NCI-H82 (cell line): ENCODE measurements around the gene GHR.
A peak's percentile ranks its signal among the peaks of the same experiment; 100 is the strongest.

ENCODE experiments used
- DNase-seq: peaks from one replicate; lab custom pipeline; 2025; lab: John Stamatoyannopoulos, UW

GHR gene

DNA sequence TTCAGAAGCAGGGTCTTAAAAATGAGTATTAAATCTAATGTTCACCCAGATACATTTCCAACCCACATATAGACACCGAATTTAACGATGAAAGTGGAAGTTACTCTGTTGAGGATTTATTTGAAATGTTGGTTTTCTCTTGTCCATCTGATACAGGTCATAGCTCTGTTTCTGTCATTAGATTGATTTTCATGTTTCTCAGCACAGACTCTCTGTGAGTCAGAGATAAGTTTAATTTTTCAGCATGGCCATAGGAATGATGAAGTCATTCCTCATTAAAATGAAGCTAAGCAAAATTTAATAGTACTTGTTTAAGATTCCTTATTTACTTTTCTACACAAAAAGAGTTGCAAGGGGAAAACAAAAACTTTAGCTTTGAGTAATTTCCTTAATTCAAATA is 38.8 kb downstream of the GHR start:
- no peak for DNase-seq

DNA sequence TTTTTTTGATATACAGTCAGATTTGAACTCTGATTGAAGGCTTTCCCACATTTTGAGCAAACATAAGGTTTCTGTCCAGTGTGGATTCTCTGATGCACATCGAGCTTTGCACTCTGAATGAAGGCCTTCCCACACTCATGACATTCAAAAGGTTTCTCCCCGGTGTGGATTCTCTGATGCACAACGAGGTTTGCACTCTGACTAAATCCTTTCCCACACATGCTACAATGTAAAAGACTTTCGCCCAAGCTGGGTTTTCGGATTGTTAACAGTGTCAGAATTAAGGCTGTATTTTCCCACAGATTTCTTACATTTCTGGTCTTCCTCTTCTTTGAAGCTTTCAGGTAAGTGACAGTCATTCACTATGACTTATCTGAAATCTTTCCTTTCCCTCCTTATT is 44.3 kb downstream of the GHR start:
- no peak for DNase-seq

DNA sequence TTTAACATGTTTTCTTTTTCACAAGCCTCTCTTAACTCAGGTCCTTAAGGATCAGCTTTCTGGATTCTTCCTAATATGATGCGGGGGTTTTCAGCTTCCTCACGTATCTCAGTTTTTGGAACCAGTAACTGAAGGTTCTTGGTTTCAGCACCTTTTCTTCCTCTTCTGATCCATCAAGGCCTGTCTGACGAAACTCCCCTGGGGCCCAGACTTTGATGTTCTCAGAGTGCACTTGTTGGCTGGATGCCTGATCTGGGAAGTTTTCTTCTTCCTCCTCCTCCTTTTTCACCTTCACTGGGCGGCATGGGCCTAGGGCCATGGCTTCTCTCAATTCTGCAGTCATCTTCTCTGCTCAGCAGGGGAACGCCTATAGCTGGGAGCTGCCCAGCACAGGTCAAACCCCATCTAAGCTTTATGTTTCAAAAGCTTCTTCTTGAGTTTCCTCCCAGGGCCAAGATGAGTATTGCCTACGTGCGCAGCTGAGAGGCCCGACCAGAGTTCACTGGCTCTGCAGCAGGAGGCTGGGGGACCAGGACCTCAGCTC is 44.8 kb downstream of the GHR start:
- no peak for DNase-seq

DNA sequence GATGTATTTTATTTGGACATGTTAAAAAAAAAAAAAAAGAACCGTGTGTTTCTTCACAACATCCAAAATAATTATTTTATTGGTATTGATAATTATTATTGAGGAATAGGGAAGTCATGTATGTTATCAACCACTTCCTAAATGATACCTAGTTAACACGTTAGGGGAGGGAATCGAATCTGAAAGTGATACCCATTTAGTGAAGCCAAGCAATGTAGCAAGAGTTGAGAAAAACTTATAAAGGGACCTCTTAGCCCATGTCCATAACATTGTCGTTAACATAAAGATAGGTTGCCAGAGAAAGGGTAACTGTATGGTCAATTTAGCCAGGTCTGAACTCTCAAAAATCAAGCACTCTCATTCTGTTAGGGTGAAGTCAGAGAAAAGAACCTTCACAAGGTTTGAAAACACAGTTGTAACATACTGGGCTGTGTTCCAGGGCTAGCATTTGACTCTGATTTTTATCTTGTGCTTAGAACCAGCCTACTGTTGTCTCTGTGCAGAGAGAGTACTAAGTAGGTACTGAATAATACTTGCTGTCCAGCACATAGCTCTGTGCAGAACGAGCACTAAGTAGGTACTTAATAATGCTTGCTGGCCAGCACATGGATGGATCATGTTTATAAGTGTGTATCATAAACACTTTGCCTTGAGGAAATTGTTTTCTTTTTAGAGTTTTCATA is 60.4 kb downstream of the GHR start:
- DNase-seq = no peak

DNA sequence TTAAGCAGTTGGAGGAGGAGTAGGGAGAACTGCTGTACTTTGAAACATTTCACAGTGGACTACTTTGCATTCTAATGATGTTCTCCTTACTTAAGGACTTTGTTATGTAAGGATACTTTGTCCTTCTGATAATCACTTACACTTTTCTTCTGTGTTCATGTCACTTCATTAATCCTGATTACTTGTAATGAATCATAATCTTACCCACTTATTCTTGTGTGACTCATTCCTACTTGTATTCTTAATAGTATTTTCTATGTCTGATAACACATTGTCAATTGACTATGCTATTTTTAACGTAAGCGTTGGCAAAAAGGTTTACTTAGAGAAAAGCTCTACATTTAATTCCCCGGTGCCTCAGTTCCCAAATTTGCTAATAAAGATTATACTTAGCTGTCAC is 63.8 kb downstream of the GHR start:
- DNase-seq = no peak

DNA sequence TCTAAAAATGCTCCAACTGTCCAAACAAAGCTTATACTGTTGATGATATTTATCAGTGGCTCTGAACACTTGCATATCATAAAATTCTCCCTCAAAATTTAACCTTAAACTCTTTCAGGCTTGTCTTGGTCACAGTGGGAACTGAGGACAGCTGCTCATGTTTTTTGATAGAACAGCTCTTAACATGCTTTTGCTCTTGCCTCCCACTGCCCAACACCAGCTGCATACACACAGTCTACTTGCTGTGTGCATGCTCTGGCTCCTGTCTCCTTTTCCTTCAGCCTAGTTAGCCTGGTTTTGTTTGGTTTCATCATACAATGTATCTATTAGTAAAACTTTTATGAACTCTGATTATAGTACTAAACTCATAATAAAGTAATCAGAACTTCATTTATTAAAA is 64.6 kb downstream of the GHR start:
- no peak for DNase-seq

DNA sequence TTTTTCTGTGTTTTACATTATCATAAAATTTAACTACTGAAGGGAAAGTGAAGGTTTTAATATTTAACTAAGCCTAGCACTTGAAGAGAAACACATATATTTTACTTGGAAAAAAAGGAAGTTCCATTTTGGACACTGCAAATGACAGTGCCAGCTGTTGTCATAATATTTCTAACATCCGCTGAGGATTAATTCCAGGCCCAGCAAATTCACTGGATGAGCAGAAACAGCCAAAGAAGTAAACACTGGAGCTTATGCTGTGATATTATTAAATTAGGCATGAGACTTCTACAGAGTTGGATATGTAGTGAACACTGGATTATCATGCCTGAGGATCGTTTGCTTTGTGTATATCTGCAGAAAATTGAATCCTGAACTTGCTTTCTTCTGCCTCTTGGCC is 67.6 kb downstream of the GHR start:
- no peak for DNase-seq

DNA sequence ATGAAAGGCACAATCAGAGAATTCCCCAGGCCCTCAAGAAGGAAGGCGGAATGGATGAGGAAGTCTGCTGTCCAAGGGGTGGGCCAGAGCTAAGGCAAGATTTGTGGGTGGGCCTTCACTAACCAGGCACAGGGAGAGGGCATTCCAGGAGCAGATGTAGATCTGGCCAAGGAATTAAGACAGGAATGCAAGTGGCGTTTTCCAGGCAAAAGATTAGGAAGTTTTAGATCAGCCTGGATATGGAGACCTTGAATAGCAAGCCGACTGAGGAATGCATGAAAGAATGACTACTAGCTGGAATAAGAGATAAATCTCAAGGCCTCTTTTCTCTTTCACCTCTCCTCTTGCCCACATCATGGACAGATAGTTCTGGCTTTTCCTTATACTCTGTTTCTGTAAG is 68.5 kb downstream of the GHR start:
- DNase-seq = no peak

DNA sequence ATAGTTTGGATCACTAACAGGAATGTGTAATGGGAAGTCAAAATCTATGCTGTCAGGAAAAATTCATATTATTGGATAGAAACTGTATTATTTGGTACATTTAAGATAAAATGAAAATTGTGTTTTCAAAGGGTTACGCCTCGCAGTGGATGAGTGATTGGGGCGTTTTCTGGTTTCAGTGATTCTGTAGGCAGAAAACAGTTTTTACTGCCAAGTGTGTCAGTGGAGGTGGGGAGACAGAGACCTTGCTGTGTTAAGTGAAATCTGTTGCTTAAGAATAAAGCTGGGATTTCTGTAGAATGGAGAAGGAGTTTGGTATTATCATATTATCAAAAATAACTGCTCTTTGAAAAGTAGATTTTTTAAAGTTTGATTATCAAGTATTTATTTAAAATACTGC is 69.7 kb downstream of the GHR start:
- DNase-seq = no peak

DNA sequence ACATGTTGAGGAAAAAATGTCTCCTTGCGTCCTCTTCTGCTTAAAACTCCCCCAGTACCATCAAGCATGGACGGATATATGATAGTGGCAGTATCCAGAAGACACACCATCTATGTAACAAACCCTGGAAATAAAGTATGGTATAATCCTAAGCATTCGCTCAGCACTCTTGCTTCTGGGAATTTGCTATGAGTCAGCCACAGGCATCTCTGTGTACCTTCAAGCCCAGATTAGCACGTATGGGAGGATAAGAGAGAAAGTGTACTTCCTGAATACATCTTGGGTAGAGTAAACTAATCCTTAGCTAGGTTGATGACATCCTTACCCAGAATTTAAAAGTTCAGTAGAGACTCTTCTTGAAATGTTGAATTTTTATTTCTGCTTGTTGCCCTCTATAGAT is 71.2 kb downstream of the GHR start:
- no peak for DNase-seq

DNA sequence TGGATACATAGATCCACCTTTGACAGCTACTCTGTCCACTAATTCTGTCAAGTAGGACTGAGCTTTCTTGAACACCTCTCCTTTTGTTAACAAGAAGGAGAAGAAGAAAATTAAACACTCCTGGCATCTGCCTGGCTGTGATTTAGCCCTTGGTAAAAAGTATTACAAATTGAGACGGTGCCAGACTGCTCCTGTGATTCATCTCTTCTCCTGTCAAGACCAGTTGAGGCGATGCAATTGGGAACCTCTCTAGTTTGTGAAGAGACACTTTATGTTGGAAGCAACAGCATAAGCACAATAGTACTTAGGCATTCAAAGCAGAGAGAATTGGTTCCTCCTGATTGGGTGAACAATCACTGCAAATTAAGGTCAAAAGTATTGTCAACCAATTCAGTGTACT is 72.7 kb downstream of the GHR start:
- DNase-seq = no peak

DNA sequence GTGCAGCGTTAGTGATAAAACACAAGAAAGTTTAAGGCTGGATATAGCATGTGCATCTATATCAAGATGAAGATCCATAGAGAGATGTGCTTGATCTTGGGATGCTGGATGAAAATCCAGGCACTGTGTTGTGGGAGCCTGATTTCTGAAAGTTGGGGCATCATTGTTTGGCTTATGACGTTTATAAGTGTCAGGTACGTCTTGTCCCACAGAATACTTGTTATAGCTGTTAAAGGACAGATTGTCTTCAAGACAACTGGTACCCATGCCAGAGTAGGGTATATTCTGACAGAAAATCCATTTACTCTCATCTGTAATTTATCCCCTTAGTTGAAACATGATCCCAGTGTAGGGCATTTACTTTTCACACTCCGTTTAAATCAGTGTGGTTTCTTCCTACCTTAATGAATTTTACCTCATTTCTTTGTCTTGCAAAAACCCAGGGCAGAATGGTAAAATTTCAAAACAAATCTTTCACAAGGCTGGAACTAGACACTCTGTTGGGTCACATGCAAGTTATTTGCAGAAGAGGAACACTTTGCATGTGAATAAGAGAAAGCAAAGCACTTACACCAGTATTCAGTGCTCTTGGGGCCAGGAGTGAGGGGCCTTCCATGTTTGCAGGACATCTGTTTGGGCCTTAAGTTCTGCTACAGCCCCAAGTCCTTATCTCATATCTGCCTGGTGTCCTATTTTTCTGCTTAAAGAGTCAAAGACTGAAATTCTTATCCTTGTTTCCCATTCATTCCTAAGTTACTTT is 73.3 kb downstream of the GHR start:
- DNase-seq = no peak

DNA sequence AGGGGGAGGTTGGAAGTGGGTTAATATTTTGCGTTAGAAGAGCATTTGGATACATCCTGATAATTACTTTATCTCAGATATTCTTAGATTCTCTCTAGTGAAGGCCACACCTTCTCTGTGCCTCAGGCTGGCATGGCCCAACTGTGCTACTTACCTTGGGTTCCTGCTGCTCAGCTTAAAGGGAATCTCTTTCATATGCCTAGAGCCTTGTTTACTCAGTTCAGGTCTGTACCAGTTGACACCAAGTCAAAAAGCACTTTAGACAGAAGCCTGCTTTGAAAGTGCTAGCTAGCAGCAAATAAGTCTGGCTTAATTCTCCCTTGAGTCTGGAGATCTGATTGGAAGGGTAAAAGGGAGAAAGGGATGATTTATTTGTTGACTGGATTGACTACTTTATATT is 74.8 kb downstream of the GHR start:
- DNase-seq = no peak

DNA sequence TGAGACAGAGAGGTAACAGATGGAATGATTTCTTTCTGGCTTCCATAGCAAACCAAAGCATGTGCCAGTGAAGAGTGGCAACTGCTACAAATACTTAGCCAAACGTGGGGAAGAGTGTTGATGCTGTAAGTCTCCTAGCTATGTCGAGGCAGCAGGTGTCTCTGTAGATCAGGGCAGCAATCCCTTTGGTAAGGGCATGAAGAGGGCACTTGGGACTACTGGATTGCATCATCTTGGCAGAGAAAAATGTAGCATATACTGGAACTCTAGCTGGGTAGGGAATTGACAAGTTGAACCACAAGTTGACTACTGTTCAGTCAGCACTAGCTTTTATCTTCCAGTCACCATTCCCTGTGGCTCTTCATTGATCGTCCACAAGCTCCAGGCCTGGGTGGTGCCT is 75.8 kb downstream of the GHR start:
- no peak for DNase-seq

DNA sequence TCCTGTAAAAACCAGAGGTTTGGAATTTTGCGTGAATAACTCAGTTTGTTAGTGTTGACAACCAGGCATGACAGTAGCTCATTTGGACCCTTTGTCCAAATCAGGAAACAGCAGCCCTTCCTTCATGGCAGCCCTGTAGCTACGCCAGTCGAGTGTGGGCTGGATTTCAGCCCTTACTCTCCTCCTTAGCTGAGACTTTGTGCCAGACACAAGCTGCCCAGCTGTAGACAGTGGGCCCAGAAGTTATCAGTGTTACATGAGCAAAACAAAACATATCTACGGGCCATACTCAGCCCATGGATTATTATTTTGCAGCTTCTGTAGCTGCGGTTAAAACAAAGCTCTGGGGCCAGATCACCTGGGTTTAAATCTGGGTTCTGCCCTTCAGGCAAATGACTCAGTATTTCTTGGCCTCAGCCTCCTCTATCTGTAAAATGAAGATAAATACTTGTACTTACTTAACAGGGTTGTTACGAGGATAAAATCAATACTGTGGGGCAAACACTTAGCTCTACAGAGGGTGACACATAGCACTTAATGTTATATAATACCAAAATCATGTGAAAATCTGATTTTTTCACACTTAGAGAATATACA is 76.9 kb downstream of the GHR start:
- no peak for DNase-seq

DNA sequence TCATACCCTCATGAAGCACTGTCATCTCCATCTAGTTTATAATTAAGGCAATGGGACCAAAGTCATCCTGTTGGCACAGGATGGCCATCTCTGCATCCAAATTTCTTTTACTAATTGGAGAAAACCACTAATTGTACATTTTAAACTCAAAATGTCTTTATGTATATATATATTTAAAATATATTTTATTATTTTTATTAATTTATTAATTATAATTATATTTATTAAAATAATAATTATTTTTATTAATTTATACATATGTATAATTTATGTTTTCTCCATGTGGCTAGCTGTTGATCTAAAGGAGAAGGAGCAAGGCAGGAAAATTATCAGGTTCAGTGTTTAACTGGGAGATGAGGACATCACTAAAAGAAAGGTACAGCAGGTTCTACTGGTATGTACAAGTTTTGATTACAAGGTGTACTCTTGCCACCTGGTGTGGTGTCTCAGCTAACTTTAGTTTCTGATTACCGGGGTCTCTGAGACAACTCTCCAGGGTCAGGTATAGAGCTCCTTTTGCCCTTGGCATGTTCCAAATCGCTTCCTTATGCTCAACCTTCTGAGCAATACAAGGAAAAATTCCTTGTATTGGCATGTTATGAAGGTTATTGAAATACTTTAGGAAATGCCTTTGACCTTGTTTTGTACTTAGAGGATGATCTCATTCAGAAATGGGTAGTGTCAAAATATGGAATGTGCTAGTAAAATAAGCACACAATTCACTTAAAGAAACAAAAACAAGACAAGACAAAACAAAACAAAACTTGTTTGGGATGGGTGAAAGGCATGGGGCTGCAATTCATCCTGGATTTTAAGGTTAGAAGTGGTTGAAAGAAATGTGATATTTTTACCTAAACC is 79.6 kb downstream of the GHR start:
- no peak for DNase-seq

DNA sequence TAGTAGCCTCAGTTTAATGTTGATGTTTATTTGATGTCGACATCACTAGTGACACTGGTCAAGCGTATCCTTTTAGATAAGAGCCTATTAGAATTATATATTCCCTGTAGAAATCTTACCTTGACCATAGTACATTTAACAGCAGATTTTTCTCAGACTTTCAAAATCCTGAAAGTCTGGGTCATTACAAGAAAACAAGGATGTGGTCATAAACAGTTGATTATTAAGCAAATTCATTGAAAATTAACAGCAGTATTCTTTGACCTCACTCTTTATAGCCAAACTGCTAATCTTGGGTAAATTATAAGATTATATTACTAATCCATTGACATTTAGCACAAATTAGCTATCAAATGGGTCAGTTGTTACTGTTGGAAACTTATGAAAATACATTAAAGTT is 83.4 kb downstream of the GHR start:
- DNase-seq = no peak

DNA sequence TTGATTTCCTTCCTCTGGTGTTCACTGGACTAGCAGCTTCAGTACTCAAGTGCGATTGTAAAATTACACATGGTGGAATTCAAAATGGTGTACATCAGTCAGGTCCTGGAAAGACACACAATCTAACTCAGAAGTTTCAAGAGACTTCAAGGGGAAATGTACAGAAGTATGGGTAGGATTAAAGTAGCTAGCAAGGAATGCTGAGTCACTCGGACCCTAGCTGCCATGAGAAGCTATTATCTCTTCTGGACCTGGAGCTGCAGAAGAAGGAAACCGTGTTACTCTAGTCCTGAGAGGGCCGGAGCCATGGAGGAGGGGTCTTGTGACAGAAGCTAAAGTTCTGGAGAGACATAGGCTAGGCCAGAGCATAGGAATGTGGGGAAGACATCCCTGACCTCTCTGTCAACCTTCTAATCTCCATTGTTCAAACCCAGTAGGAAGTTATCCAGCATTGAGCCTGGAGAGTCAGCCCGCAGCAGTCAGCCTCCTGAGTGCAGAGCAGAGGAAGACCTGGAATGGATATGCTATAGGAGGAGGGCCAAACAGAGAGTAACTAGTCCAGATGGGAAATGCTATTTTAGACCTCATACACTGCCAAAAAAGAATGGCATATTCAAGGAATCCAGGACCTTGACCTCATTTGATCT is 84.3 kb downstream of the GHR start:
- DNase-seq = no peak

DNA sequence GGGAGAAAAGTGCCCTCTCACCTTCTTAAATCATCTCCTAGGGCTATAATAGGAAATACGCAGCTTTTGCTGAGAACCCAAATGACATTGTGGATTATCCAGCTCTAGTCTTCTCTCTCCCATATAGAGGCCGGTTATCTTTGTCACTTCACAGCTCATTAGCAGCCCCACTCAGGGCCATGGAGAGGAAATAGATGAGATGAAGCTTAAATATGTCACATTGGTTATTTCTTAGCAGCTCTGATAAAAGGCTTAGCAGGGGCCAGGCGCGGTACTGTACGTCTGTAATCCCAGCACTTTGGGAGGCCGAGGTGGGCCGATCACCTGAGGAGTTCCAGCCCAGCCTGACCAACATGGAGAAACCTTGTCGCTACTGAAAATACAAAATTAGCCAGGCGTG is 90.0 kb downstream of the GHR start:
- DNase-seq = no peak

DNA sequence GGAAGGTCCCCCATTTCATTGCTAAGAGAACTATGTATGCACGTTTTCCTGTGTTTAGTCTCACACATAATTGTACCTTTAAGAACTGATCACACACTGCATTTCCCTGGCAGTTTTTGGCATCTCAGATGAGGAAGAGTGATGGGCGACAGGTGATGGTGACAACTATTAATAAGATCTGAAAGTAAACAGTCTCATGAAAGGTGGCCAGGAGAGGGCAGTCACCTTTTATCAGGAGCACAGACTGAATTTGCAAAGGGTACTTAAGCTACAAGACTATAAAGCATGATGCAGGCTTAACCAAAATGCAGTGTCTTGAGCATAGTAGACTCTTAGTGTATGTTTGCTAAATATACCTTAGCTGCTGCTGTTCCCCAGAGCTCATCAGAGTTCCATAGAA is 91.5 kb downstream of the GHR start:
- DNase-seq = peak; percentile 1

DNA sequence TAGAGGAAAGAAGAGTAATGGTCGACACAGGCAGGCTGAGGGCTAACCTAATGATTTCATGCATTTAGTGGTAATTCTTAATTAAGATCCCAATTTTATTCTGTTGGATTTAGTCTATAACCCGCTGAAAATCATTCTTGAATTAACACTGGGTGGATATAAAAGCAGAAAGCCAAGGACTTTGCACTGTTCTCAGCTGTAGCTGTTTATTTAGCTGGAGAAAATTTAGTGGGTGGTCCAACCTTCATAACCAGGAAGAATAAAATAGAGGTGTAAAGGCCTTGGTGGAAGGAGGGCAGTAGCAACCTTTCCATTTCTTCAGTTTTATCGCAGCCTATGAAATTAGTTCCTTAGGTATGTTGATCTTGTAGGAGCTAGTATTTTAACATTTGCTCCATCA is 92.3 kb downstream of the GHR start:
- no peak for DNase-seq
